ENCODE measurements around the gene MAP7D3.
A peak's percentile ranks its signal among the peaks of the same experiment; 100 is the strongest.

Gene MAP7D3

GRCh38 chrX:136275553-136275952, 24.4 kb upstream of the MAP7D3 start:
- H3K27me3 ChIP-seq (replicated peaks; ENCODE audit: control insufficient read depth, insufficient read depth, low read length) = no peaks in the 10 kb centered on the region
- no peak for DNase-seq (ENCODE audit: extremely low read depth, insufficient read length)
- no peaks in the 10 kb centered on the region for H3K36me3 ChIP-seq (ENCODE audit: control insufficient read depth, insufficient read depth, low read length)
- TF ChIP-seq CTCF (IDR thresholded peaks at IDR 0.05; ENCODE audit: insufficient read depth, low read length, poor library complexity, severe bottlenecking) = no peak
- H3K4me3 ChIP-seq (replicated peaks; ENCODE audit: low read depth, low read length) = no peak overlapping the region

- Histone ChIP-seq H3K36me3 (ENCODE audit: control insufficient read depth, insufficient read depth, low read length) (no peaks in the 10 kb centered on the region), H3K4me3 (replicated peaks; ENCODE audit: low read depth, low read length) (no peak overlapping the region), H3K27me3 (replicated peaks; ENCODE audit: control insufficient read depth, insufficient read depth, low read length) (no peaks in the 10 kb centered on the region)
- TF ChIP-seq CTCF (IDR thresholded peaks at IDR 0.05; ENCODE audit: insufficient read depth, low read length, poor library complexity, severe bottlenecking) = no peak
- DNase-seq (ENCODE audit: extremely low read depth, insufficient read length) = no peak
These were observed 22.8 kb upstream of the MAP7D3 start for GRCh38 chrX:136273986-136274385.

GRCh38 chrX:136272325-136272724, 21.1 kb upstream of the MAP7D3 start:
- no peak for DNase-seq (ENCODE audit: extremely low read depth, insufficient read length)
- Histone ChIP-seq H3K27me3 (replicated peaks; ENCODE audit: control insufficient read depth, insufficient read depth, low read length) (no peaks in the 10 kb centered on the region), H3K4me3 (replicated peaks; ENCODE audit: low read depth, low read length) (no peak overlapping the region), H3K36me3 (ENCODE audit: control insufficient read depth, insufficient read depth, low read length) (no peaks in the 10 kb centered on the region)
- no peak for TF ChIP-seq CTCF (IDR thresholded peaks at IDR 0.05; ENCODE audit: insufficient read depth, low read length, poor library complexity, severe bottlenecking)

GRCh38 chrX:136271300-136271699, 20.1 kb upstream of the MAP7D3 start:
- Histone ChIP-seq H3K36me3 (ENCODE audit: control insufficient read depth, insufficient read depth, low read length) (no peaks in the 10 kb centered on the region), H3K27me3 (replicated peaks; ENCODE audit: control insufficient read depth, insufficient read depth, low read length) (no peaks in the 10 kb centered on the region), H3K4me3 (replicated peaks; ENCODE audit: low read depth, low read length) (no peak overlapping the region)
- no peak for TF ChIP-seq CTCF (IDR thresholded peaks at IDR 0.05; ENCODE audit: insufficient read depth, low read length, poor library complexity, severe bottlenecking)
- DNase-seq (ENCODE audit: extremely low read depth, insufficient read length) = peak; percentile 12

- no peak for DNase-seq (ENCODE audit: extremely low read depth, insufficient read length)
- Histone ChIP-seq H3K4me3 (replicated peaks; ENCODE audit: low read depth, low read length) (no peak overlapping the region), H3K27me3 (replicated peaks; ENCODE audit: control insufficient read depth, insufficient read depth, low read length) (no peaks in the 10 kb centered on the region), H3K36me3 (ENCODE audit: control insufficient read depth, insufficient read depth, low read length) (no peaks in the 10 kb centered on the region)
- TF ChIP-seq CTCF (IDR thresholded peaks at IDR 0.05; ENCODE audit: insufficient read depth, low read length, poor library complexity, severe bottlenecking) = no peak
These were observed 18.7 kb upstream of the MAP7D3 start for GRCh38 chrX:136269921-136270320.

All from GM06990 (cell line).